HepG2 (cell line): ENCODE measurements around the gene CDKN1C. TPM values are rescaled to one million over a fixed set of nuclear protein-coding genes. Genes with fewer than 3 reads are reported as not detected.
A peak's percentile ranks its signal among the peaks of the same experiment; 100 is the strongest.

ENCODE experiments used
- CCAR2 ChIP-seq: fragments of 200-400 bp; formaldehyde crosslinking; optimal IDR thresholded peaks from 2 replicates; pipeline ENCODE3; 2018; ENCODE audit warnings: low read depth, mild to moderate bottlenecking, low read length, moderate library complexity
- FLYWCH1 ChIP-seq: sonication (generic); formaldehyde crosslinking; IDR thresholded peaks from 2 replicates; pipeline ENCODE4 v1.8.1; 2023; ENCODE audit warnings: mild to moderate bottlenecking, missing genetic modification reagents
- FOSL2 ChIP-seq: sonication (generic); formaldehyde crosslinking; IDR thresholded peaks from 2 replicates; pipeline ENCODE4 v1.4.0; 2020; ENCODE audit warnings: missing genetic modification reagents
- HMG20B ChIP-seq: conservative IDR thresholded peaks from 2 replicates; pipeline ENCODE4 v1.6.1; 2016; ENCODE audit warnings: missing genetic modification reagents, missing compliant biosample characterization
- HNRNPH1 ChIP-seq: fragments of 200-400 bp; formaldehyde crosslinking; optimal IDR thresholded peaks from 2 replicates; pipeline ENCODE3; 2017; ENCODE audit warnings: mild to moderate bottlenecking, low read depth, low read length
- HNRNPK ChIP-seq: fragments of 200-400 bp; formaldehyde crosslinking; IDR thresholded peaks from 2 replicates; pipeline ENCODE4 v1.6.1; 2018; ENCODE audit warnings: low read length, low read depth, moderate library complexity, mild to moderate bottlenecking; ENCODE audit not compliant: poor library complexity, severe bottlenecking
- JUN ChIP-seq: sonication (generic); formaldehyde crosslinking; IDR thresholded peaks from 2 replicates; pipeline ENCODE4 v1.4.0; 2020; ENCODE audit warnings: mild to moderate bottlenecking, missing genetic modification reagents
- KAT2B ChIP-seq: fragments of 150-350 bp; IDR thresholded peaks from 2 replicates; pipeline ENCODE4 v1.6.1; 2014; ENCODE audit warnings: low read depth, low read length, borderline replicate concordance
- NFRKB ChIP-seq: fragments of 450-650 bp; IDR thresholded peaks from 2 replicates; pipeline ENCODE4 v1.6.1; 2017
- PHB2 ChIP-seq: fragments of 450-650 bp; IDR thresholded peaks from 2 replicates; pipeline ENCODE4 v1.6.1; 2018; ENCODE audit not compliant: partially characterized antibody
- SP1 ChIP-seq, 2 experiments: fragments of 450-650 bp in 1 of 2; sonication (generic) in 1 of 2; formaldehyde crosslinking in 1 of 2; IDR thresholded peaks; 2 replicates each; pipeline versions ENCODE4 v1.4.0 to v1.6.1; 2016 to 2020; ENCODE audit warnings: missing genetic modification reagents in 1 of 2
- SUZ12 ChIP-seq: fragments of 150-350 bp; IDR thresholded peaks from 2 replicates; pipeline ENCODE4 v1.6.1; 2014; ENCODE audit warnings: low read depth, low read length
- TCF12 ChIP-seq, 2 experiments: fragments of 450-650 bp in 1 of 2; sonication (generic) in 1 of 2; formaldehyde crosslinking in 1 of 2; IDR thresholded peaks; 2 replicates each; pipeline versions ENCODE4 v1.6.1 to v1.8.0; 2017 to 2022; ENCODE audit warnings: antibody characterized with exemption in 1 of 2, mild to moderate bottlenecking in 1 of 2, missing genetic modification reagents in 1 of 2, moderate library complexity in 1 of 2
- ZBTB1 ChIP-seq: sonication (generic); formaldehyde crosslinking; IDR thresholded peaks from 2 replicates; pipeline ENCODE4 v1.4.0; 2020; ENCODE audit warnings: missing genetic modification reagents, borderline replicate concordance
- ZNF12 ChIP-seq: sonication (generic); formaldehyde crosslinking; IDR thresholded peaks from 2 replicates; pipeline ENCODE4 v1.5.0; 2020; ENCODE audit warnings: missing genetic modification reagents
- ZNF160 ChIP-seq: sonication (generic); formaldehyde crosslinking; IDR thresholded peaks from 2 replicates; pipeline ENCODE4 v1.8.0; 2022; ENCODE audit warnings: mild to moderate bottlenecking, inconsistent platforms, missing genetic modification reagents
- ZNF292 ChIP-seq: sonication (generic); formaldehyde crosslinking; IDR thresholded peaks from 2 replicates; pipeline ENCODE4 v1.8.1; 2022; ENCODE audit warnings: mild to moderate bottlenecking, low read depth, missing genetic modification reagents, borderline replicate concordance
- ZNF503 ChIP-seq: sonication (generic); formaldehyde crosslinking; IDR thresholded peaks from 2 replicates; pipeline ENCODE4 v1.4.0; 2020; ENCODE audit warnings: missing genetic modification reagents
- ZNF557 ChIP-seq: sonication (generic); formaldehyde crosslinking; IDR thresholded peaks from 2 replicates; pipeline ENCODE4 v1.4.0; 2020; ENCODE audit warnings: missing genetic modification reagents
- ZNF607 ChIP-seq: sonication (generic); formaldehyde crosslinking; IDR thresholded peaks from 2 replicates; pipeline ENCODE4 v1.5.1; 2020; ENCODE audit warnings: missing genetic modification reagents, mild to moderate bottlenecking, borderline replicate concordance
- ZNF609 ChIP-seq: sonication (generic); formaldehyde crosslinking; IDR thresholded peaks from 2 replicates; pipeline ENCODE4 v1.4.0; 2020; ENCODE audit warnings: mild to moderate bottlenecking, missing genetic modification reagents, borderline replicate concordance
- ZNF784 ChIP-seq: sonication (generic); formaldehyde crosslinking; IDR thresholded peaks from 2 replicates; pipeline ENCODE4 v1.5.1; 2020; ENCODE audit warnings: missing genetic modification reagents, mild to moderate bottlenecking, borderline replicate concordance
- ZSCAN29 ChIP-seq: sonication (generic); formaldehyde crosslinking; conservative IDR thresholded peaks from 2 replicates; pipeline ENCODE4 v1.4.0; 2020; ENCODE audit warnings: mild to moderate bottlenecking, missing genetic modification reagents
- polyA plus RNA-seq, 8 experiments: library from polyadenylated mRNA; depleted of rRNA in 3 of 8; stranded (reverse) in 7 of 8; unstranded in 1 of 8; fragments of >200 nt; fragmentation: Illumina TruSeq in 4 of 8; extraction: Trizol in 4 of 8; gene quantifications; 2 replicates each; pipeline versions ENCODE4 v1.2.1 to v1.2.3, GENCODE V29; 2011 to 2016; ENCODE audit warnings: low read depth in 4 of 8, missing spikeins in 1 of 8, mixed read lengths in 1 of 8; ENCODE audit not compliant: insufficient read depth in 1 of 8
- total RNA-seq, 5 experiments: library from RNA; depleted of rRNA; stranded (reverse); fragments of >200 nt; fragmentation: Illumina TruSeq; extraction: Trizol; gene quantifications; 2 replicates each; pipeline ENCODE4 v1.2.3, GENCODE V29; 2016; ENCODE audit warnings: low read depth in 1 of 5

Gene CDKN1C
- total and polyA plus RNA-seq, 2 of the 13 experiments (the other 11 are each of a cell fraction or from before 2014, with no cell fraction given), result not detected

GRCh38 chr11:2902784-2903671 lies 17.5 kb upstream of the CDKN1C start (continued):
- TF ChIP-seq SUZ12 (no peak), FLYWCH1 (no peak), HNRNPH1 (no peak), ZNF12 (CRISPR knock-in tag) (no peak), ZNF607 (CRISPR knock-in tag) (no peak; the same call in 1 of the 2 replicates), FOSL2 (CRISPR knock-in tag) (peak; percentile 91), ZNF609 (CRISPR knock-in tag) (no peak), SP1 (IDR thresholded peaks at IDR 0.05) (no peak), SP1 (CRISPR knock-in tag; IDR thresholded peaks at IDR 0.05) (no peak), HMG20B (CRISPR knock-in tag) (no peak), ZBTB1 (CRISPR knock-in tag) (no peak), ZNF160 (CRISPR knock-in tag) (no peak), KAT2B (no peak), ZSCAN29 (CRISPR knock-in tag) (0 out of 2 replicates have a peak, but pooled peaks have one; percentile 35), ZNF557 (CRISPR knock-in tag) (no peak), TCF12 (IDR thresholded peaks at IDR 0.05) (no peak), TCF12 (CRISPR knock-in tag; IDR thresholded peaks at IDR 0.05) (no peak), PHB2 (no peak), CCAR2 (no peak), HNRNPK (no peak), ZNF292 (peak; percentile 66), ZNF784 (CRISPR knock-in tag) (no peak), ZNF503 (CRISPR knock-in tag) (no peak), JUN (CRISPR knock-in tag) (no peak), NFRKB (no peak)
